GM21737 (cell line): ENCODE results near the gene GFRA4.

Experiments used
- ATAC-seq: cut with Tn5 transposase; IDR thresholded peaks from one replicate; pipeline ENCODE4 v1.9.1; 2021; ENCODE audit warnings: mild to moderate bottlenecking, moderate library complexity; ENCODE audit not compliant: unreplicated experiment

Gene GFRA4

DNA sequence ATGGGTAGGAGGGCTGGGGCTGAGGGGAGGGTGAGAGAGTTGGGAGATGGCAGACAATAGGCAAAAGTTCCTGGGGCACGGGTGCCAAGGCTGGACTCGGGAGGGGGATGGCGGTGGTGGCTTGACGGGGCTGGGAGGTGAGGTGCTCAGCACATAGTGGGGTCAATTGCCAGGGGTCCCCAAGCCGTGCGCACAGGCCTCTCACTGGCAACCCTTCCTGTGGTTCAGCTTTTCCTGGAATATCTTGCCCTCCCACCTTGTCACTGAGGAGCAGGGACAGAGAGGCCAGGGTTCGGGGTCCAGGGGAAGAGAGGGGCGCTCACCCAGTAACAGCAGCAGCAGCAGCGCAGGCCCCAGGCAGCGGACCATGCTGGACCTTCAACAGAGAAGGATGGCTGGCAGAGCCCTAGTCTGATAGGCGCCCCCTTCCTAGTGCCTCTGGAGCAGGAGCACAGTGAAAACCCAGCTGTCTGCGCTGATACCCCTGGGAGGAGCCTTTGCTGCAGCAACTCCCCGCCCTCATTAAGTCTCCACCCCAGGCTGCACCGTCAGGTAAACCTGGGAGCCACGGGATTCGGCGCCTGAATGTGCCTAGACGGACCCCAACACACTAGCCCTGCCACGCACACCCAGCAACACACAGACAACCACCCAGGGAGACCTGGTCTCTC is at the start of gene GFRA4:
Gene GFRA4, minus strand, starts transcription at position 369 of the 671 bp plus-strand sequence. Its CDS starts 0 bp downstream, at position 369.
- no peak for ATAC-seq

DNA sequence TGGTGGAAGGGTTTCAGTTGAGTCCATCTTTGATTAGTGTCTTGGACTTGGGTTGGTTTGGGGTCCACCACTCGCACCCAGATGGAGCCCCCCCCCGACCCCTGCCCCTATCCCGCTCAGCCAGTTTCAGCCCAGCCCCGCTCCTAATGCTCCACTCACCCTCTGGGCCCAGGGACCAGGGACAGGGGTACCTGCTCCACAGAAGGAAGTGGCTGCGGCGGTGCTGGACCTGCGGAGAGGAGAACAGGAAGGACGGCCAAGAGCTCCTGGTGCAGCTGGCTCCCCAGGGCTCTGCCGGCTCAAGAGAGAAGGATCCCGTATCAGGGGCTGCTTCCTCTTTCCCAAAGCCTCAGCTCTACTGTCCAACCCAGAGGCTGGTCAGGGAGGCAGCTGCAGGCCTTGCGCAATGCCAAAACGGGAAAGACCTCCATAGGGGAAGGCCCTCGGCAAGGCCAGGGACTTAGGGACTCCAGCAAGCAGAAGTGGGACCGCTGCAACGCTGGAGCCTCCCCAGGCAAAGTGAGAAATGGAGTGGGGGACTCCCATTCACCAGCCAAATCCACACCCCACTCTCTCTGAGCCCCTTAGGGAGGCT is 49.2 kb upstream of the GFRA4 start, which contains the start of gene SIGLEC1:
Gene SIGLEC1, minus strand, starts transcription at position 322 of the 595 bp plus-strand sequence. CDS start 5,472 bp downstream, outside the sequence.
- no peak for ATAC-seq

DNA sequence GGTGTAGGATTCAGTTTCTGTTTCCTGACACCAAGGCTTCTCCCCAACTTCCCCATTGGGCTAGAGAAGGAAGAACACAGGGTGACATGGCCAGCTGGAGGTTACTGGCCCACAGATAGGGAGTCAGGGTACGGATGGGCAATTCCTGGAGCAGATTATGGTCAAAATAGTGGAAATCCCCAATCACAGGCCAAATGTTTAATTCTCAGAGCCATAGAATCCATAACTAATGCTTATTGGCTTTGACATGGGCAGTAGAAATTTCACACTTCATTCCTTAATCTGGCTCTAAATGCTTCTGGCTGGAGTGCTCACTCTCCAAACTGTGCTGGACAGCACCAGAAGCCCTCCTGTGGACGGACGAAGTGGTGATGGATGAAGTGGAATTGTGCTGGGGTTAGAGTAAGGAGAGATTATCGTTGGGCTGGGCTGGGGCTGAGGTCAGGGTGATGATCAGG is 48.3 kb upstream of the GFRA4 start:
- ATAC-seq = no peak

DNA sequence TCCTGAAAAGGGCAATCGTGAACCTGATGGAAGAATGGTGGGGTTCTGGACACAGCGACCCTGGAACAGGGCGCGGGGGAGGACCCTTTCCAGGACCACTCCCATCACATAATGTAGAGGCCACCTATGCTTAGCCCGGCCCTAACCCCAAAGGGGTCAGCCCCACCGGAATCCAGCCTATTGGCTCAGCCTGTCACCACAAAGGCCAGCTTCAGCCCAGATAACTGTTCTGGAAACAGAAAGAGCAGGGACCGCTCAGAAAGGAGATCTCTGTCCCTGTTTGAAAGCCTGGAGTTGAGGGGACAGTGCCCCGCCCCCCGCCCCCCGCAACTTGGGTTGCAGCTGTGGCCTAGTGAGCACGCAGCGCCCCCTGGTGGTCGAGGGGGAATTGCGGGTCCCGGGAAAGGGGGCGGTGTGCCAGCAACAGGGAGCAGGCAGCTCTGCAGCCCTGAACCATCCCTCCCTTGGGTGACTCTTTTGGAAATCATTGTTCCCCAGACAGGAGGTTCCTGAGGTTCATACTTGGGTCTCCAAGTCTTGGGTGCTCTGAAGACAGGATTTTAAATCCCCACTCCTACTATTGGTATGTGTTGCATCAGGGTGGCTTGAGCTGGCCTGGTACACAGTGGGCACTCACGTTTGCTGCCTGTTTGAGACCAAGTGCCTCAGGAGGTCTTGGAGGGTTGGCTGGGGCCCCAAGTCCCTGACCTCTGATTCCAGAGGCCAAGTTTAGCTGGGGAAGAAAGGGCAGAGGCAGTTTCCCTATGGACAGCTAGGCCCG is 47.7 kb upstream of the GFRA4 start:
- ATAC-seq = no peak

DNA sequence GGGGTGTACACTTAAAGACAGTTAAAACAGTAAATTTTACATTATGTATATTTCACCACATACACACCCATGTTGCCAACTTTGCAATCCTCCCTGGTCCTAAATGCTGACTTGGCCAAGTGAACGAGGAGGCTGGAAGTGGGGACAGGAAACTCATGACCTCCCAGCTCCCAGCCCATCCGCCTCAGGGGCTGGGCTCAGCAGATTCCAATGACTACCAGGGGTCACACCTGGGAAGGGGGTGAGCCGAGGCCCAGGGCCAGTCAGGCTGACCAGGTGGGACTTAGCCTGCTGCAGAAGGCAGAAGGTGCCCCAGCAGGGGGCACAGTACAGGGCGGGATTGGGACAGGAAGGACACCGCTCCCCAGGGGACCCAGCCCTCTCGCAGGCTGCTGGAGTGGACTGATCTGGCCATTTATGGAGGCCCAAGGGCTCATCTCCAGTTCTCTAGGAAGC is 46.8 kb upstream of the GFRA4 start:
- no peak for ATAC-seq

GRCh38 chr20:3707508-3707899 is 44.3 kb upstream of the GFRA4 start:
- ATAC-seq = no peak

DNA sequence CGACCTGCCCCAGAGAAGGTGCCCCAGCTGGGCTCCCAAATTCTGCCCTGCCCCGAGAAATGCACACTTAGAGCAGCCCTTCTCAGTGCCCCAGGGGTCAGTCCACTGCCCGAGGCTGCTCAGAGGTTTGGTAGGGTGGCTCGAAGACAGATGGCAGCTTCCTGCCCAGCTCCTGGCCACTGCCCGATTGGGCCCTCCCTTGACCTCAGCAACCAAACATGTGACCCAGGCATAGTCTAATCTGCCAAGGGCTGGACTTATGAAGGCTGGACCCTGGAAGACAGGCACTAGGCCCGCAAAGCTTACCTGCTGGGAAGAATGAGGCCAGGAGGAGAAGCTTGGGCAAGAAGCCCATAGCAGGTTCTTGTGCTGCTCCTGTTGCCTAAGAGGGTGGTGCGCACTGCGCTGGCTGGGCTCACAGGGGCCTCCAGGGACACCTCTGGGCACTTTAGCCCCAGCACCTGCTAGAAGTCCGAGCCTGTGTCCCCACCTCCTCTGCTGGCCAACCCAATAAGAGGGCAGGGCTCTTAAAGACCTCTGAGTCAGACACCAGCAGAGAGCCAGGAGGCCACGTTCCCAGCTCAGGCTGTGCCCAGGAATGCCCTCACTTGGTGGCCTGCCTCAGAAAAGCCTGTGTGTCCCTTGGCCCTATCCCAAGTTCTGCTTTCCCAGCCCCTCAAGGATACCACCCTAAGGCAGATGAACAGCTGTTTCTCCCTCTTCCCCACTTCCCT is 43.7 kb upstream of the GFRA4 start:
- ATAC-seq = no peak

DNA sequence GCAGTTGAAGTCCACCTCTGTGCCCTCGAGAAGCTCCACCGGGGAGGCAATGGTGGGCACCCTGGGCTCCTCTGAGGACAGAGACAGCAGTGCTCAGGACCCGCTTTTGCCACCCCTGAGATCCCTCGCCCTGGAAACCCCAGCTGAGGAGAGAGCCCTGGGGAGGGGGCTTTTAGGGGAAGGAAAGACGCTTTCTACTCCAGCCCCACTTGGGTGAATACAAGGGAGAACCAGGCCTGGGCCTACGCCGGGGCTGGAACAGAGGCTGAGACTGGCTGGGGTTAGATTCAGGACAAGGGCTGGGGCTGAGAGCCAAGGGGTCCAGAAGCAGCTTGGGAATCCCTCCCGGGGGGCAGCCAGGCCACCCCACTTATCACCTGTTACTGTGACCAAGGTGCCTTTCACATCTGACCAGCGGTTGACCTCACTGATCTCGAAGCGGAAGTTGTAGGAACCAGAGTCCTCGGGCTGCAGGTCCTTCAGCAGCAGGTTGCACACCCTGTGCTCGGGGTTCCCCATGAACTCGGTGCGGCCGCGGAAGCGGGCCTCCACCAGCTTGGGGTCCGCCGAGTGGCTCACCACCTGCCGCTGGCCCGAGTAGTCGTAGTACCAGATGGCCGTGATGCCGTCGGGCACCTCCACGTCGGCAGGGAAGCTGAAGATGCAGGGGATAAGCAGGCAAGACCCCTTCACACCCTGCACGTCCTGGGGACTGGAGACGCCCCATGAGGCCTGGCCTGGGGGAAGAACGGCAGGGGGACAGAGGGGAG is 43.0 kb upstream of the GFRA4 start:
- no peak for ATAC-seq

GRCh38 chr20:3705491-3705969 is 42.3 kb upstream of the GFRA4 start:
- no peak for ATAC-seq

- ATAC-seq = no peak
Observed at GRCh38 chr20:3704087-3704486, 40.9 kb upstream of the GFRA4 start.

DNA sequence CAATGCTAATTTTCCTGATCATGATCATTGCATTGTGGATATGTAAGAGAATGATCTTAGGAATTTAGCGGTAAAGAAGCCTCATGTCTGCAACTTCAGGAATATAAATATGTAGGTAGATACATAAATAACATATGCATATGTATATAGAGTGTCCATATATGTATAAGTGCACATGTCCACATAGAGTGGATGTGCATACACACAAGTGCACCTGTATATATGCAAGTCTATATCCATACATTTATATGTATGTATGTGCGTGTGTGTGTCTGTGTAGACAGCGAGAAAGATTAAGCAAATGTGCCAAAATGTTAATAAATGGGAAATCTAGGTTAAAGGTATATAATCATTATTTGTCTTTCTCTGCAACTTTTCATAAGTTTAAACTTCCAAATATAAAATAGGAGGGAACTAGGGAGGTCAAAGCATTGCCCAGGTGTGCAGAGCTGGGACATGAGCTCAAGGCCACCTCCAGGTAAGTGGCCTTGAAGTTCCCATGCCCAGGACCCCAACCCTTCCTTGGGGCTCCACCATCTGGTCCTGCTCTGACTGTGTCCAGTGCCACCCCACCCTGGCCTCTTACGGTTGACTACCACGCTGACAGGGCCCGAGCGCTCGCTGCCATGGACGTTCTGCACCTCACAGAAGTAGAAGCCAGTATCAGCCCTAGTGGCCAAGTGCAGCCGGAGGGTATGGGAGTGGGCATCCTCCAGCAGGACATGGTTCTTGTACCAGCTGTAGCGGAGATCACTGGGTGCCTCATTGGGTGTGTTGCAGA is 39.6 kb upstream of the GFRA4 start:
- ATAC-seq = no peak

DNA sequence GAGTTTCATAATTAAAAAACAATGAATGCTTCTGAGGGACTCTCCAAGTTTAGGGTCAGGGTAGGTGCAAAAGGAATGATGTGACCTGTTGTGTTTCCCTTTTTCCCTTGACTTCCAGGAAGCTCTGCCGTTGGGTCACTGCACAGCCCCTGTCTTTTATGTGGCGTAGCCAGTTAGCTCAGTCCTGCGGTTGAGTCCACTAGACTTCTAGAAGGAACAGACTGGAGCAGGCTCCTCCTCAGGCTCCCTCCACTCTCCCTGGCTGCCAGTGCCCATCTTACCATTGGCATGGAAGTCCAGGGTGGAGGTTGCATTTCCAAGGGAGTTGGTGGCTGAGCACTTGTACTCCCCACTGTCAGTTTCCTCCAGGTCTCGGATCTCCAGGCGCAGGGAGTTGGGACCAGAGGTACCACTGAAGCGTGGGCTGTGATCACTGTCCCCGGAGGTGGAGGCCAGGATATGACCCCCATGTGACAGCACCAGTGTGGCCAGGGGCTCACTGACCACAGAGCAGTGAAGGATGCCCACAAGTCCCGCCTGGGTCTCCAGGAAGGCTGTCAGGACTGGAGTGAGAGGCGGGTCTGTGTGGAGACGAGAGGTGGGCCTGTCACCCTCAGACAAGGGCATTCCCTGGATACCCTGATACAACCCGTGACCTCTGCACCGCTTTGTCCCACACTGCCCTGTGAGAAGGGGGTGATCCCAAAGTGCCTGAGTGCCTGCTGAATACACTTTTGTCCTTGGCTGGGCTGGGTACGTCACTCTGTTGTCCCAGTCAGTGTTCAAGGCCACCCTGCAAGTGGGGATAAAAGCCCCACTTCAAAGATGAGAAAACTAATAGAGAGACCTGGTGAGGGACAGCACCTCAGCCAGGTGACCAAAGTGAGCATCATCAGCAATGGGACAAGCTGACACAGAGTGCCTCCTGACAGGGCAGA is 38.1 kb upstream of the GFRA4 start:
- ATAC-seq = no peak

GRCh38 chr20:3699037-3699436 is 35.8 kb upstream of the GFRA4 start:
- ATAC-seq = no peak

GRCh38 chr20:3698591-3699001 is 35.4 kb upstream of the GFRA4 start:
- no peak for ATAC-seq

DNA sequence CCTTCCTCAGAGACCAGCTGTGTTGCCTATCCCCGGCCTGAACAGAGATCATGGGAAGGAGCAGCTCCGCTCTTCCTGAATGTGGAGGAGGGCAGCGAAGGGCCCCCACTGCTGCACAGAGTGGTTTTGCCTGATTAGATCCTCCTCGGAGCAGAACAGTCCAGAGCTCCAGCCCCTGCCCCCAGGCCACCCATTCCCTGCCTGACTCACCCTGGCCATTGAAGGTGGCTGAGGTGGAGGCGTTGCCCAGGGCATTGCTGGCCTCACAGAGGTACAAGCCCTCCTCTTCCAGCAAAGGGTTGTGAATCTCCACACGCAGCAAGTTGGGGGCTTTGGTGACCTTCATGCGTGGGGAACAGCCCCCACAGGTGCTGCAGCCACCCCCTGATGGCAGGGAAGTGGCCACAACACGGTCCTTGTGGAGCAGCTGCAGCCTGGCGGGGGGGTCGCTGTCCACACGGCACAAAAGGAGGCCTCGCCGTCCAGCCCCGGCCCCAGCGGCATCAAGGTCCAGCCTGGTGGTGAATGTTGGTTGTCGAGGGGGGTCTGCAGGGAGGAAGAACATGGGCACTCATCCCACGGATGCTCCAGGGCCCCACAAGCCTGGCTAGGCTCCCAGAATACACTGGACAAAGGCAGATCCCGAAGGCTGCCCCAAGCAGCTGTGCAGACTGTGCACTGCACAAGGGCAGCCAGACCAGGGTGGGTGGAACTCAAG is 34.5 kb upstream of the GFRA4 start:
- no peak for ATAC-seq

DNA sequence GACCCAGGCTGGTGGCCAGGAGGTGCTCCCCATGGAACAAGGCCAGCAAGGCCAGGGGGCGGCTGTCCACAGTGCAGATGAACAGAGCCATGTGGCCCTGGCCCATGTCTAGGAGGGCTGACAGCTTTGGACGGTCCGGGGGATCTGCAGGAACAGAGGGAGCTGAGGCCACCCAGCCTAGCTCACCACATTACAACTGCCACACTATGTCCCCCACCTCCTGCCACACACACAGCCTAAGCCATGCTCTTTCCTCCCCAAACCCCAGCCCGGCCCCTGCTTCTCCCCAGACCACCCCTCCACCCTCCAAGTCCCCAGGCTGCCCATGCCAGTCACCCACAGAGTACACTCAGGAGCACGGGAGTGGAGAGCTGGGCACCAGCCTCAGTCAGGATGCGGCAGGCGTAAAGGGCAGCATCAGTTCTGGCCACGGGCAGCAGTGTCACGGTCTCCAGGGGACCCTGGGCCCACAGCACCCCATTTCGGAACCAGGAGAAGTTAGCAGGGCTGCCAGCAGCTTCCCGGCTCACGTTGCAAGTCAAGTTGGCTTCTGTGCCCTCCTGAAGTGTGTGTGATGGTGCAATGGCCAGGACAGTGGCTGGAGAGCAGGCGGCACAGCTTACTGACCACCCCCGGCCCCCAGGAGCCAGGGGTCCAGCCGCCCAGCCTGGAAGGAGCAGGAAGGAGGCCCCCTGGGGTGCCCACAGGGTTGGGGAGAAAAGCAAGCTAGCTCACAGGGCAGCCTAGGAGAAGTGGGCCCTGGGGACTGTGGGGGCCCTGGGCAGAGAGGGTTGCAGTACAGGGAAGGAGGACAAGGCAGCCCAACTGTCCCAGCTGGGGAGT is 33.8 kb upstream of the GFRA4 start:
- ATAC-seq = no peak

GRCh38 chr20:3696200-3696599 is 33.0 kb upstream of the GFRA4 start:
- no peak for ATAC-seq
